NCI-H446 (cell line): ENCODE results near the gene ADAMTS17.
"Not testable (repeated sequence)": the region's sequence is repeated elsewhere in the genome, so short reads cannot be mapped to it uniquely, and the experiment has no call there.

Experiments used
- DNase-seq, 2 experiments: peaks; one replicate each; lab custom pipeline; 2025; lab: John Stamatoyannopoulos, UW

ADAMTS17 gene

GRCh38 chr15:100092034-100092433 lies 249.7 kb downstream of the ADAMTS17 start:
- no peak for DNase-seq

- DNase-seq: no peak
Observed at GRCh38 chr15:100090411-100090810, 251.4 kb downstream of the ADAMTS17 start.

- DNase-seq: not testable (repeated sequence)
Observed at GRCh38 chr15:100084042-100084821, 257.5 kb downstream of the ADAMTS17 start.

- no peak for DNase-seq
Observed at GRCh38 chr15:100083572-100083971, 258.2 kb downstream of the ADAMTS17 start.

- no peak for DNase-seq
Observed at GRCh38 chr15:100082761-100083402, 258.9 kb downstream of the ADAMTS17 start.

GRCh38 chr15:100081454-100081853 lies 260.3 kb downstream of the ADAMTS17 start:
- DNase-seq: no peak

- no peak for DNase-seq
Observed at GRCh38 chr15:100078511-100079220, 263.1 kb downstream of the ADAMTS17 start.

- DNase-seq: no peak
Observed at GRCh38 chr15:100075229-100075628, 266.5 kb downstream of the ADAMTS17 start.

- DNase-seq: no peak
Observed at GRCh38 chr15:100073982-100074381, 267.8 kb downstream of the ADAMTS17 start.

GRCh38 chr15:100066521-100067280 lies 275.1 kb downstream of the ADAMTS17 start:
- DNase-seq: not testable (repeated sequence)

- DNase-seq: no peak
Observed at GRCh38 chr15:100061944-100062343, 279.8 kb downstream of the ADAMTS17 start.

- DNase-seq: no peak
Observed at GRCh38 chr15:100060276-100060926, 281.4 kb downstream of the ADAMTS17 start.

GRCh38 chr15:100059521-100059920 lies 282.3 kb downstream of the ADAMTS17 start:
- no peak for DNase-seq

GRCh38 chr15:100059094-100059493 lies 282.7 kb downstream of the ADAMTS17 start:
- DNase-seq: no peak

GRCh38 chr15:100058458-100058857 lies 283.3 kb downstream of the ADAMTS17 start:
- no peak for DNase-seq

GRCh38 chr15:100057281-100057680 lies 284.5 kb downstream of the ADAMTS17 start:
- DNase-seq: no peak

GRCh38 chr15:100056411-100057072 lies 285.2 kb downstream of the ADAMTS17 start:
- DNase-seq: no peak

GRCh38 chr15:100055821-100056220 lies 286.0 kb downstream of the ADAMTS17 start:
- no peak for DNase-seq

- no peak for DNase-seq
Observed at GRCh38 chr15:100054539-100054938, 287.2 kb downstream of the ADAMTS17 start.

GRCh38 chr15:100053474-100054121 lies 288.2 kb downstream of the ADAMTS17 start:
- no peak for DNase-seq
